ENCODE data around the gene NCKAP5.

NCKAP5 gene

GRCh38 chr2:132969371-132969985 is 598.8 kb downstream of the NCKAP5 start:
- Histone ChIP-seq H3K36me3 (ENCODE audit: control insufficient read depth in 1 of 2, insufficient read depth in 2 of 2, low read length in 2 of 2) (no peaks in the 10 kb centered on the region), H3K27me3 (ENCODE audit: control insufficient read depth in 1 of 2, insufficient read depth in 2 of 2, low read length in 2 of 2) (no peaks in the 10 kb centered on the region), H3K4me1 (ENCODE audit: control insufficient read depth in 1 of 2, insufficient read depth in 2 of 2, low read length in 2 of 2) (no peaks in the 10 kb centered on the region), H3K9ac (ENCODE audit: low read depth in 1 of 2, low read length in 2 of 2) (no peak overlapping the region), H3K4me3 (ENCODE audit: low read depth in 1 of 2, low read length in 2 of 2) (no peak overlapping the region), H3K27ac (ENCODE audit: low read depth, low read length) (no peak overlapping the region), H3K9me3 (ENCODE audit: control insufficient read depth in 1 of 2, low read length in 2 of 2) (no peaks in the 10 kb centered on the region)

GRCh38 chr2:132965460-132965859 is 602.8 kb downstream of the NCKAP5 start:
- Histone ChIP-seq H3K27ac (ENCODE audit: low read depth, low read length) (no peak overlapping the region), H3K4me1 (ENCODE audit: control insufficient read depth in 1 of 2, insufficient read depth in 2 of 2, low read length in 2 of 2) (no peaks in the 10 kb centered on the region), H3K4me3 (ENCODE audit: low read depth in 1 of 2, low read length in 2 of 2) (no peak overlapping the region), H3K27me3 (ENCODE audit: control insufficient read depth in 1 of 2, insufficient read depth in 2 of 2, low read length in 2 of 2) (no peaks in the 10 kb centered on the region), H3K9ac (ENCODE audit: low read depth in 1 of 2, low read length in 2 of 2) (no peak overlapping the region), H3K9me3 (ENCODE audit: control insufficient read depth in 1 of 2, low read length in 2 of 2) (no peaks in the 10 kb centered on the region), H3K36me3 (ENCODE audit: control insufficient read depth in 1 of 2, insufficient read depth in 2 of 2, low read length in 2 of 2) (no peaks in the 10 kb centered on the region)

GRCh38 chr2:132963161-132963560 is 605.1 kb downstream of the NCKAP5 start:
- no peaks in the 10 kb centered on the region for H3K4me1 ChIP-seq (ENCODE audit: control insufficient read depth in 1 of 2, insufficient read depth in 2 of 2, low read length in 2 of 2)
- no peaks in the 10 kb centered on the region for H3K36me3 ChIP-seq (ENCODE audit: control insufficient read depth in 1 of 2, insufficient read depth in 2 of 2, low read length in 2 of 2)
- H3K27me3 ChIP-seq (ENCODE audit: control insufficient read depth in 1 of 2, insufficient read depth in 2 of 2, low read length in 2 of 2), result no peaks in the 10 kb centered on the region
- no peak overlapping the region for H3K9ac ChIP-seq (ENCODE audit: low read depth in 1 of 2, low read length in 2 of 2)
- H3K4me3 ChIP-seq (ENCODE audit: low read depth in 1 of 2, low read length in 2 of 2), result no peak overlapping the region
- no peaks in the 10 kb centered on the region for H3K9me3 ChIP-seq (ENCODE audit: control insufficient read depth in 1 of 2, low read length in 2 of 2)
- no peak overlapping the region for H3K27ac ChIP-seq (ENCODE audit: low read depth, low read length)

- Histone ChIP-seq H3K4me1 (ENCODE audit: control insufficient read depth in 1 of 2, insufficient read depth in 2 of 2, low read length in 2 of 2) (no peaks in the 10 kb centered on the region), H3K27ac (ENCODE audit: low read depth, low read length) (no peak overlapping the region), H3K9me3 (ENCODE audit: control insufficient read depth in 1 of 2, low read length in 2 of 2) (no peaks in the 10 kb centered on the region), H3K9ac (ENCODE audit: low read depth in 1 of 2, low read length in 2 of 2) (no peak overlapping the region), H3K27me3 (ENCODE audit: control insufficient read depth in 1 of 2, insufficient read depth in 2 of 2, low read length in 2 of 2) (no peaks in the 10 kb centered on the region), H3K36me3 (ENCODE audit: control insufficient read depth in 1 of 2, insufficient read depth in 2 of 2, low read length in 2 of 2) (no peaks in the 10 kb centered on the region), H3K4me3 (ENCODE audit: low read depth in 1 of 2, low read length in 2 of 2) (no peak overlapping the region)
Measured at GRCh38 chr2:132958887-132959286, 609.4 kb downstream of the NCKAP5 start.

GRCh38 chr2:132955871-132956615 is 612.2 kb downstream of the NCKAP5 start:
- H3K27ac ChIP-seq (ENCODE audit: low read depth, low read length), result no peak overlapping the region
- no peak overlapping the region for H3K4me3 ChIP-seq (ENCODE audit: low read depth in 1 of 2, low read length in 2 of 2)
- no peaks in the 10 kb centered on the region for H3K27me3 ChIP-seq (ENCODE audit: control insufficient read depth in 1 of 2, insufficient read depth in 2 of 2, low read length in 2 of 2)
- no peaks in the 10 kb centered on the region for H3K4me1 ChIP-seq (ENCODE audit: control insufficient read depth in 1 of 2, insufficient read depth in 2 of 2, low read length in 2 of 2)
- H3K9me3 ChIP-seq (ENCODE audit: control insufficient read depth in 1 of 2, low read length in 2 of 2), result no peaks in the 10 kb centered on the region
- H3K9ac ChIP-seq (ENCODE audit: low read depth in 1 of 2, low read length in 2 of 2), result no peak overlapping the region
- H3K36me3 ChIP-seq (ENCODE audit: control insufficient read depth in 1 of 2, insufficient read depth in 2 of 2, low read length in 2 of 2), result no peaks in the 10 kb centered on the region

GRCh38 chr2:132953771-132954170 is 614.5 kb downstream of the NCKAP5 start:
- Histone ChIP-seq H3K9ac (ENCODE audit: low read depth in 1 of 2, low read length in 2 of 2) (no peak overlapping the region), H3K9me3 (ENCODE audit: control insufficient read depth in 1 of 2, low read length in 2 of 2) (no peaks in the 10 kb centered on the region), H3K36me3 (ENCODE audit: control insufficient read depth in 1 of 2, insufficient read depth in 2 of 2, low read length in 2 of 2) (no peaks in the 10 kb centered on the region), H3K4me1 (ENCODE audit: control insufficient read depth in 1 of 2, insufficient read depth in 2 of 2, low read length in 2 of 2) (no peaks in the 10 kb centered on the region), H3K4me3 (ENCODE audit: low read depth in 1 of 2, low read length in 2 of 2) (no peak overlapping the region), H3K27me3 (ENCODE audit: control insufficient read depth in 1 of 2, insufficient read depth in 2 of 2, low read length in 2 of 2) (no peaks in the 10 kb centered on the region), H3K27ac (ENCODE audit: low read depth, low read length) (no peak overlapping the region)

- Histone ChIP-seq H3K4me1 (ENCODE audit: control insufficient read depth in 1 of 2, insufficient read depth in 2 of 2, low read length in 2 of 2) (no peaks in the 10 kb centered on the region), H3K4me3 (ENCODE audit: low read depth in 1 of 2, low read length in 2 of 2) (no peak overlapping the region), H3K27me3 (ENCODE audit: control insufficient read depth in 1 of 2, insufficient read depth in 2 of 2, low read length in 2 of 2) (no peaks in the 10 kb centered on the region), H3K27ac (ENCODE audit: low read depth, low read length) (no peak overlapping the region), H3K9me3 (ENCODE audit: control insufficient read depth in 1 of 2, low read length in 2 of 2) (no peaks in the 10 kb centered on the region), H3K36me3 (ENCODE audit: control insufficient read depth in 1 of 2, insufficient read depth in 2 of 2, low read length in 2 of 2) (no peaks in the 10 kb centered on the region), H3K9ac (ENCODE audit: low read depth in 1 of 2, low read length in 2 of 2) (no peak overlapping the region)
Measured at GRCh38 chr2:132951008-132951714, 617.1 kb downstream of the NCKAP5 start.

GRCh38 chr2:132949108-132949507 is 619.2 kb downstream of the NCKAP5 start:
- Histone ChIP-seq H3K27ac (ENCODE audit: low read depth, low read length) (no peak overlapping the region), H3K36me3 (ENCODE audit: control insufficient read depth in 1 of 2, insufficient read depth in 2 of 2, low read length in 2 of 2) (no peaks in the 10 kb centered on the region), H3K9ac (ENCODE audit: low read depth in 1 of 2, low read length in 2 of 2) (no peak overlapping the region), H3K27me3 (ENCODE audit: control insufficient read depth in 1 of 2, insufficient read depth in 2 of 2, low read length in 2 of 2) (no peaks in the 10 kb centered on the region), H3K4me3 (ENCODE audit: low read depth in 1 of 2, low read length in 2 of 2) (no peak overlapping the region), H3K9me3 (ENCODE audit: control insufficient read depth in 1 of 2, low read length in 2 of 2) (no peaks in the 10 kb centered on the region), H3K4me1 (ENCODE audit: control insufficient read depth in 1 of 2, insufficient read depth in 2 of 2, low read length in 2 of 2) (no peaks in the 10 kb centered on the region)

GRCh38 chr2:132948211-132948610 is 620.1 kb downstream of the NCKAP5 start:
- H3K27me3 ChIP-seq (ENCODE audit: control insufficient read depth in 1 of 2, insufficient read depth in 2 of 2, low read length in 2 of 2), result no peaks in the 10 kb centered on the region
- no peaks in the 10 kb centered on the region for H3K4me1 ChIP-seq (ENCODE audit: control insufficient read depth in 1 of 2, insufficient read depth in 2 of 2, low read length in 2 of 2)
- no peaks in the 10 kb centered on the region for H3K9me3 ChIP-seq (ENCODE audit: control insufficient read depth in 1 of 2, low read length in 2 of 2)
- no peak overlapping the region for H3K9ac ChIP-seq (ENCODE audit: low read depth in 1 of 2, low read length in 2 of 2)
- no peaks in the 10 kb centered on the region for H3K36me3 ChIP-seq (ENCODE audit: control insufficient read depth in 1 of 2, insufficient read depth in 2 of 2, low read length in 2 of 2)
- H3K27ac ChIP-seq (ENCODE audit: low read depth, low read length), result no peak overlapping the region
- H3K4me3 ChIP-seq (ENCODE audit: low read depth in 1 of 2, low read length in 2 of 2), result no peak overlapping the region

- H3K36me3 ChIP-seq (ENCODE audit: control insufficient read depth in 1 of 2, insufficient read depth in 2 of 2, low read length in 2 of 2), result no peaks in the 10 kb centered on the region
- H3K9ac ChIP-seq (ENCODE audit: low read depth in 1 of 2, low read length in 2 of 2), result no peak overlapping the region
- no peak overlapping the region for H3K27ac ChIP-seq (ENCODE audit: low read depth, low read length)
- H3K4me3 ChIP-seq (ENCODE audit: low read depth in 1 of 2, low read length in 2 of 2), result no peak overlapping the region
- no peaks in the 10 kb centered on the region for H3K4me1 ChIP-seq (ENCODE audit: control insufficient read depth in 1 of 2, insufficient read depth in 2 of 2, low read length in 2 of 2)
- no peaks in the 10 kb centered on the region for H3K27me3 ChIP-seq (ENCODE audit: control insufficient read depth in 1 of 2, insufficient read depth in 2 of 2, low read length in 2 of 2)
- no peaks in the 10 kb centered on the region for H3K9me3 ChIP-seq (ENCODE audit: control insufficient read depth in 1 of 2, low read length in 2 of 2)
Measured at GRCh38 chr2:132943829-132944228, 624.4 kb downstream of the NCKAP5 start.
